Fibroblast of mammary gland (primary cell): Measurements from ENCODE around the gene DYRK4.

Experiments used
- DNase-seq: peaks from one replicate; pipeline ENCODE4 v3.0.0-alpha.2; 2010; ENCODE audit warnings: low read depth
- H3K4me3 ChIP-seq: 2 replicates; pipeline ENCODE4 v1.5.1; 2011; ENCODE audit warnings: low read depth, mild to moderate bottlenecking, low read length, moderate library complexity; ENCODE audit not compliant: control insufficient read depth
- TF ChIP-seq, protein P1 (sequence below): conservative IDR thresholded peaks from 2 replicates; pipeline ENCODE4 v1.5.1; 2011; ENCODE audit warnings: low read depth, low read length, inconsistent platforms; ENCODE audit not compliant: control insufficient read depth, insufficient read depth

The DYRK4 gene

DNA sequence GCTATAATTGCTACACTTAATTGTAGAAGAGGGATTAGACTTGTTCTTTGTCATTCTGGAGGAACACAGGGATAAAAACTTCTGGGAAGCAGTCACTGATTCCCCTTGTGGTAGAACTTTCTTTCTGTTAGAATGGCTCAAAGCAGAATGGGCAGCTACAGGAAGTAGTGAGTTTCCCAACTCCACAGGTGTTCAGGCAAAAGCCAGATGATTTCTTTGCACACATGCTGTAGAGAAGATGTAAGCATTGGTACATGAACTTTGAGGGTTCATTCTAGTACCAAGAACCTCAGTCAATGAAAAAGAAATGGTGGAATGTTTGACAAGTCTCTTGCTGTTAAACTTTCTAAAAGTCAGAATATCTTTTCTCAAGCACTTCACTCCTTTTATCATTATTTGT lies 91.2 kb downstream of the DYRK4 start:
- TF ChIP-seq, protein P1, sequence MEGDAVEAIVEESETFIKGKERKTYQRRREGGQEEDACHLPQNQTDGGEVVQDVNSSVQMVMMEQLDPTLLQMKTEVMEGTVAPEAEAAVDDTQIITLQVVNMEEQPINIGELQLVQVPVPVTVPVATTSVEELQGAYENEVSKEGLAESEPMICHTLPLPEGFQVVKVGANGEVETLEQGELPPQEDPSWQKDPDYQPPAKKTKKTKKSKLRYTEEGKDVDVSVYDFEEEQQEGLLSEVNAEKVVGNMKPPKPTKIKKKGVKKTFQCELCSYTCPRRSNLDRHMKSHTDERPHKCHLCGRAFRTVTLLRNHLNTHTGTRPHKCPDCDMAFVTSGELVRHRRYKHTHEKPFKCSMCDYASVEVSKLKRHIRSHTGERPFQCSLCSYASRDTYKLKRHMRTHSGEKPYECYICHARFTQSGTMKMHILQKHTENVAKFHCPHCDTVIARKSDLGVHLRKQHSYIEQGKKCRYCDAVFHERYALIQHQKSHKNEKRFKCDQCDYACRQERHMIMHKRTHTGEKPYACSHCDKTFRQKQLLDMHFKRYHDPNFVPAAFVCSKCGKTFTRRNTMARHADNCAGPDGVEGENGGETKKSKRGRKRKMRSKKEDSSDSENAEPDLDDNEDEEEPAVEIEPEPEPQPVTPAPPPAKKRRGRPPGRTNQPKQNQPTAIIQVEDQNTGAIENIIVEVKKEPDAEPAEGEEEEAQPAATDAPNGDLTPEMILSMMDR, result no peak
- H3K4me3 ChIP-seq, result no peak overlapping the region
- no peak for DNase-seq

DNA sequence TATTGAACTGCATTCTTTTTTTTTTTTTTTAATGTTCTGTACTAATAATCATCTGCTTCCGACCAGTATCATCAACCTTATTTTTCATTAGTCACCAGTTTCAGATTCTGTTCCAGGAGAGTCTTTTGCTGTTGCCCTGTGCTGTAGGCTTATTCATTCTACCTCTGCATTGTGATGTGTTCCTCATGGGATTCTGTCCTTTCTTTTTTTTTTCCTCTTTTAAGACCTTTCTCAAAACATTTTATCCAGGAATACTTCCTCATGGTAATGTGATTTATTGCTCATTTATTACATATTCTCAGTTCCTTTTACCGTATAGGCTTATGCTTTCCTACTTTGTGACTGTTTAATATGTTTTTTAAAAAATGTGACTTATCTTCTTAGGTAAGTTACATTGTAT lies 91.7 kb downstream of the DYRK4 start:
- no peak overlapping the region for H3K4me3 ChIP-seq
- TF ChIP-seq, protein P1, result no peak
- DNase-seq, result no peak
